Loucy (cell line): ENCODE measurements around the gene DLK1.

Source experiments
- H2AFZ ChIP-seq: fragments of 200-600 bp; sonication (generic); 2 replicates; pipeline ENCODE4 v1.6.0; 2016; ENCODE audit warnings: antibody characterized with exemption, mild to moderate bottlenecking, low read length, moderate library complexity
- H3F3A ChIP-seq: fragments of 200-600 bp; 2 replicates; pipeline ENCODE4 v1.6.0; 2016; ENCODE audit warnings: antibody characterized with exemption, low read depth, mild to moderate bottlenecking
- H3K27me3 ChIP-seq: fragments of 200-600 bp; sonication (generic); 2 replicates; pipeline ENCODE4 v1.6.1; 2014; ENCODE audit warnings: low read length, mild to moderate bottlenecking; ENCODE audit not compliant: insufficient read depth, poor library complexity, severe bottlenecking
- H3K36me3 ChIP-seq: fragments of 200-600 bp; sonication (generic); 2 replicates; pipeline ENCODE4 v1.6.1; 2016; ENCODE audit warnings: low read length; ENCODE audit not compliant: insufficient read depth
- H3K4me1 ChIP-seq: fragments of 200-600 bp; sonication (generic); 2 replicates; pipeline ENCODE4 v1.5.1; 2014; ENCODE audit warnings: low read length, mild to moderate bottlenecking; ENCODE audit not compliant: insufficient read depth, poor library complexity, severe bottlenecking
- H3K4me2 ChIP-seq: fragments of 200-600 bp; sonication (generic); 2 replicates; pipeline ENCODE4 v1.6.0; 2014; ENCODE audit warnings: antibody characterized with exemption, low read length, low read depth, mild to moderate bottlenecking; ENCODE audit not compliant: poor library complexity, severe bottlenecking
- H3K4me3 ChIP-seq: fragments of 200-600 bp; sonication (generic); 2 replicates; pipeline ENCODE4 v1.5.1; 2014; ENCODE audit warnings: low read length, mild to moderate bottlenecking, mixed read lengths; ENCODE audit not compliant: poor library complexity, severe bottlenecking
- H3K79me2 ChIP-seq: fragments of 200-600 bp; sonication (generic); 2 replicates; pipeline ENCODE4 v1.6.1; 2014; ENCODE audit warnings: low read length; ENCODE audit not compliant: insufficient read depth
- H3K9ac ChIP-seq: fragments of 200-600 bp; sonication (generic); 2 replicates; pipeline ENCODE4 v1.6.0; 2014; ENCODE audit warnings: mild to moderate bottlenecking, low read depth, low read length, moderate library complexity; ENCODE audit not compliant: poor library complexity, severe bottlenecking
- H3K9me2 ChIP-seq: fragments of 200-600 bp; sonication (generic); replicated peaks from 2 replicates; pipeline ENCODE4 v1.6.1; 2016; ENCODE audit warnings: low read depth, low read length, mixed read lengths
- H3K9me3 ChIP-seq: fragments of 200-600 bp; sonication (generic); 2 replicates; pipeline ENCODE4 v1.6.1; 2014; ENCODE audit warnings: mild to moderate bottlenecking, antibody characterized with exemption, low read length, low read depth; ENCODE audit not compliant: insufficient read depth
- H4K20me1 ChIP-seq: fragments of 200-600 bp; sonication (generic); 2 replicates; pipeline ENCODE4 v1.6.0; 2014; ENCODE audit warnings: antibody characterized with exemption, low read length, mild to moderate bottlenecking; ENCODE audit not compliant: insufficient read depth, poor library complexity, severe bottlenecking
- CTCF ChIP-seq: fragments of 200-600 bp; sonication (generic); conservative IDR thresholded peaks from 2 replicates; pipeline ENCODE4 v1.5.1; 2014; ENCODE audit warnings: mild to moderate bottlenecking, antibody characterized with exemption, low read length
- EZH2phosphoT487 ChIP-seq: fragments of 200-600 bp; IDR thresholded peaks from 2 replicates; pipeline ENCODE4 v1.6.1; 2018; ENCODE audit warnings: antibody characterized with exemption, mild to moderate bottlenecking, moderate library complexity, borderline replicate concordance

DLK1 gene

GRCh38 chr14:100736269-100737180 is 9.8 kb downstream of the DLK1 start:
- Histone ChIP-seq H2AFZ (no peak overlapping the region), H3K36me3 (no peaks in the 10 kb centered on the region), H4K20me1 (no peaks in the 10 kb centered on the region), H3K79me2 (no peaks in the 10 kb centered on the region), H3F3A (no peaks in the 10 kb centered on the region), H3K9ac (no peak overlapping the region), H3K9me3 (no peaks in the 10 kb centered on the region), H3K27me3 (no peaks in the 10 kb centered on the region), H3K4me1 (no peaks in the 10 kb centered on the region), H3K4me3 (no peak overlapping the region), H3K4me2 (no peak overlapping the region), H3K9me2 (no peaks in the 10 kb centered on the region)
- TF ChIP-seq EZH2phosphoT487 (no peak), CTCF (no peak)

GRCh38 chr14:100737526-100737925 is 10.8 kb downstream of the DLK1 start:
- Histone ChIP-seq H3K4me2 (no peak overlapping the region), H3F3A (no peaks in the 10 kb centered on the region), H2AFZ (no peak overlapping the region), H3K4me3 (no peak overlapping the region), H3K4me1 (no peaks in the 10 kb centered on the region), H3K79me2 (no peaks in the 10 kb centered on the region), H3K27me3 (no peaks in the 10 kb centered on the region), H3K36me3 (no peaks in the 10 kb centered on the region), H3K9ac (no peak overlapping the region), H4K20me1 (no peaks in the 10 kb centered on the region), H3K9me2 (no peaks in the 10 kb centered on the region), H3K9me3 (no peaks in the 10 kb centered on the region)
- TF ChIP-seq CTCF, result no peak

- Histone ChIP-seq H2AFZ (no peak overlapping the region), H3K4me3 (no peak overlapping the region), H4K20me1 (no peaks in the 10 kb centered on the region), H3K79me2 (no peaks in the 10 kb centered on the region), H3K9ac (no peak overlapping the region), H3K4me2 (no peak overlapping the region), H3K9me2 (no peaks in the 10 kb centered on the region), H3F3A (no peaks in the 10 kb centered on the region), H3K27me3 (no peaks in the 10 kb centered on the region), H3K9me3 (no peaks in the 10 kb centered on the region), H3K4me1 (no peaks in the 10 kb centered on the region), H3K36me3 (no peaks in the 10 kb centered on the region)
- TF ChIP-seq CTCF (no peak), EZH2phosphoT487 (no peak)
Measured at GRCh38 chr14:100738269-100738691, 11.6 kb downstream of the DLK1 start.
